G401.6 (cell line): ENCODE results near the gene LIN7C.
A peak's percentile ranks its signal among the peaks of the same experiment; 100 is the strongest.
"Not testable (repeated sequence)": the region's sequence is repeated elsewhere in the genome, so short reads cannot be mapped to it uniquely, and the experiment has no call there.

Experiments used
- FAIRE-seq: peaks from 2 replicates; lab custom pipeline; 2012; peaks lifted over from hg19 to GRCh38; lab: Jason Lieb, UNC

The LIN7C gene

GRCh38 chr11:27506200-27507182 lies at the start of gene LIN7C:
TSS of gene LIN7C (minus strand) at chr11:27506769. CDS start at chr11:27506752, 17 bp downstream.
- peak; percentile 51 for FAIRE-seq

- FAIRE-seq = no peak
These were observed 48.7 kb upstream of the LIN7C start for GRCh38 chr11:27555264-27555663.

GRCh38 chr11:27553186-27553585 lies 46.6 kb upstream of the LIN7C start:
- FAIRE-seq = no peak

- FAIRE-seq = no peak
These were observed 45.8 kb upstream of the LIN7C start for GRCh38 chr11:27552341-27552740.

GRCh38 chr11:27551127-27551526 lies 44.6 kb upstream of the LIN7C start:
- no peak for FAIRE-seq

- no peak for FAIRE-seq
These were observed 39.4 kb upstream of the LIN7C start for GRCh38 chr11:27545946-27546345.

- no peak for FAIRE-seq
These were observed 38.5 kb upstream of the LIN7C start for GRCh38 chr11:27545035-27545434.

GRCh38 chr11:27541790-27542189 lies 35.2 kb upstream of the LIN7C start:
- no peak for FAIRE-seq

- FAIRE-seq = no peak
These were observed 33.5 kb upstream of the LIN7C start for GRCh38 chr11:27540051-27540450.

GRCh38 chr11:27535103-27535502 lies 28.5 kb upstream of the LIN7C start:
- FAIRE-seq = no peak

GRCh38 chr11:27532652-27533325 lies 26.2 kb upstream of the LIN7C start:
- no peak for FAIRE-seq

- FAIRE-seq = no peak
These were observed 22.1 kb upstream of the LIN7C start for GRCh38 chr11:27528712-27529111.

- no peak for FAIRE-seq
These were observed 20.0 kb upstream of the LIN7C start for GRCh38 chr11:27526535-27526934.

GRCh38 chr11:27525824-27526516 lies 19.4 kb upstream of the LIN7C start:
- FAIRE-seq = no peak

- FAIRE-seq = no peak
These were observed 17.6 kb upstream of the LIN7C start for GRCh38 chr11:27524155-27524554.

- no peak for FAIRE-seq
These were observed 13.7 kb upstream of the LIN7C start for GRCh38 chr11:27520226-27520625.

GRCh38 chr11:27518518-27518917 lies 11.9 kb upstream of the LIN7C start:
- no peak for FAIRE-seq

GRCh38 chr11:27517490-27517889 lies 10.9 kb upstream of the LIN7C start:
- not testable (repeated sequence) for FAIRE-seq

- FAIRE-seq = no peak
These were observed 8.0 kb upstream of the LIN7C start for GRCh38 chr11:27514558-27514957.

GRCh38 chr11:27514076-27514475 lies 7.5 kb upstream of the LIN7C start:
- FAIRE-seq = no peak

- FAIRE-seq = no peak
These were observed 6.8 kb upstream of the LIN7C start for GRCh38 chr11:27513389-27513788.

- FAIRE-seq = no peak
These were observed 5.7 kb upstream of the LIN7C start for GRCh38 chr11:27512238-27512637.

GRCh38 chr11:27509908-27510307 lies 3.3 kb upstream of the LIN7C start:
- FAIRE-seq = no peak
